ENCODE data around the gene SDK2.

SDK2 gene

GRCh38 chr17:73555199-73555960 lies 88.9 kb downstream of the SDK2 start:
- DNase-seq (ENCODE audit: low spot score), result no peak

- no peak for DNase-seq (ENCODE audit: low spot score)
Observed at GRCh38 chr17:73554498-73554897, 89.7 kb downstream of the SDK2 start.

DNA sequence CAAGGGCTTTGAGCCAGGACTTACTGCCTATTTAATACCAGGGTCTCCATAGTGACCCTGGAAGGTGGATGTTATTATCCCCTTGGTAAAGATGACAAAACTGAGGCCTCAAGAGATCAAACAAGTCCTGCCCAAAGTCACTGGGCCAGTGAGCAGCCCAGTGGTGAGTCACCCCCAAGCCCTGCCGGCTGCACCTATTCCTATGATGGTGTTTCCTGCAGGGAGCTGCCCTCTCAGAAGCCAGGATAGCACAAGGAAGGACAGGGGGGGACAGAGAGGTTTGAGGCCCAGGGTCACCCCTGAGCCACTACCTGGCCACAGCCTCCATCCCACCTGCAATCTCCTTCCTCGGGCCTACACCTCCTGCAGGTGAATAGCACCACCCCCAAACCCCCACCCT lies 90.9 kb downstream of the SDK2 start:
- DNase-seq (ENCODE audit: low spot score), result no peak

DNA sequence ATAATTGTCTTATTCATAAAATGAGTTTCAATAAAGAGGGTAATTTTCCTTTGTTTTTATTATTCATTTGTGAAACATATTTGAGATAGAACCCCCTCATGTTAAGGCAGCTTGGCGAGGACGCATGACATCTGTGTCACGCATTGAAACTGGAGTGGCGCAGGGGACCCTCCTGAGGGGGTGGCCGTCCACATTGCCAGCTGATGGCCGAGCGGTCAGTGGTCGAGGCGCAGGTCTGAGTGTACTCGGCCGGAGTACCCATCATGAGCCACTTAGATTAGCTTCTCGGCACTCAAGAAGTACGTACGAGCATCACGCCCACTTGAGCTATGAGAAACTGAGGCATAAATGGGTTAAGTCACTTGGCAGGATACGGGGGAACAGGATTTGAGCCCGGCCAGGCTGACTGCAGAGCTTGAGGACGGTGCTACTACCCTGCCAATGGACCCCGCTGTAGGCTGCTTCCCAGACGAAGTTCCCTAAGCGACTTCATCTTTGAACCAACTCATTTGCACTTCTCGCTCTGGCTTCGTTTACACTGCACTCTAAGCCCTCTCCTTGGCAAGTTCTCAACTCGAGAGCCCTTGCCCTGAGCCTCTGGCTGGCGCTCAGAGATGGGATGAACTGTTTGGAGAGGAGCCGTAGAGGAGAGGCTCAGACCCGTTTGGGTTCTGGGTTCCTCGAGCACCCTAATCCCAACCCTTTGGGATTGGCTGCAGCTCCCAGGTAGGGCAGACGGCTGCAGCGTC lies 91.8 kb downstream of the SDK2 start:
- no peak for DNase-seq (ENCODE audit: low spot score)

DNA sequence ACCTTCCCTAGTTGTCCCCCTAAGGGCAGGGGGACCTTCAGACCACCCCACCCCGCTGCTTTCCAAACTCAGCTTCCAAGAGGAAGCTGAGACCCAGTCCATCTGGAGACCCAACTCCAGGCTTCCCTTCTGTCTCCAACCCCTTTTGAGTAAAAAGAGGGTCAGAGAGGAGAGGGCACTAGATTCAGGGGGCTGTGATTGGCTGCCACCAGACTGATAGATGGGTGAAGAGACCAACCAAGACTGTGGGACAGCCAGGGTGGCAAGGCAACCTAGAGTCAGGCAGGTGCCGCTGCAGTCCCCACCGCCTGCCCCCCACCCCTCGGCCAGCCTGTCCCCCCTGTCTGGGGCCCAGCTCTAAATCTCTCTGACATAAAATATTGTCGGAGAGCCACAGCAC lies 92.5 kb downstream of the SDK2 start:
- peak; percentile 38 for DNase-seq (ENCODE audit: low spot score)

DNA sequence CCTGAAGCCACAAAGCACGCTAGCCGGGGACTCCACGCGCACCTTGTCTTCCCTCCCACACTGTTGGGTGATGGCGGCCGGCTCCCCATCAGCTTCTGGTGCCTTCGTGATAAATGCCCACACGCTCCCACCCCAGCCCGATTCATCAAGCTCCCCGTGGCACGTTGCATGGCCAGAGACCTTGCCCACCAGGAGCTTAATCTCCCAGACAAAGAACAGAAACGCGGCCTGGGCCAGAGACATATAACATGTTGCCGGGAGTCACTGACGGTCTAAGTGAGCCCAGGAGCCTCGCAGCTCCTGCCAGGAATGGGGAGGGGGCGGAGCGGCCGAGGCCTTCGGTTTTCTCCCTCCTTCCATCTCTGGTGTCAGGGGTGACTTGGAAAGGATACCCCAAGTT lies 93.1 kb downstream of the SDK2 start:
- no peak for DNase-seq (ENCODE audit: low spot score)

DNA sequence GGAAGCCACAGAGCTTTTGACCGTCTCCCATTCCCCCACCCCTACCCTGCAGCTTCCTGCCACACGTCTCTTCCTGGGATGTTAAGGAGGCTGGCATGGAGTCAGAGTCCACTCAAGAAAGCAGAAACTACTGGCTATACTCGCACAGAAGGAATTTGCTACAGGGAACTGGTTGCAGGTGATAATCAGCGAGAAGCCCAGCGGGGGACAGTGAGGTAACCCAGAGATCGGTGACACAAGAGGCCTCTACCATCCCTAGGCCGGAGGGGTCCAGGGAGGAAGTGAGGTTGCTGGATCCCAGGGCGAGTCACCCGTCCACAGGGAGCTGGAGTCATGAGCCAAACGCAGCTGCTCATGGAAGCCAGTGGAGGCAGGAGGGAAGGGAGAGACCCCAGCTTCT lies 93.7 kb downstream of the SDK2 start:
- DNase-seq (ENCODE audit: low spot score), result no peak

GRCh38 chr17:73549841-73550430 lies 94.3 kb downstream of the SDK2 start:
- DNase-seq (ENCODE audit: low spot score), result no peak

DNA sequence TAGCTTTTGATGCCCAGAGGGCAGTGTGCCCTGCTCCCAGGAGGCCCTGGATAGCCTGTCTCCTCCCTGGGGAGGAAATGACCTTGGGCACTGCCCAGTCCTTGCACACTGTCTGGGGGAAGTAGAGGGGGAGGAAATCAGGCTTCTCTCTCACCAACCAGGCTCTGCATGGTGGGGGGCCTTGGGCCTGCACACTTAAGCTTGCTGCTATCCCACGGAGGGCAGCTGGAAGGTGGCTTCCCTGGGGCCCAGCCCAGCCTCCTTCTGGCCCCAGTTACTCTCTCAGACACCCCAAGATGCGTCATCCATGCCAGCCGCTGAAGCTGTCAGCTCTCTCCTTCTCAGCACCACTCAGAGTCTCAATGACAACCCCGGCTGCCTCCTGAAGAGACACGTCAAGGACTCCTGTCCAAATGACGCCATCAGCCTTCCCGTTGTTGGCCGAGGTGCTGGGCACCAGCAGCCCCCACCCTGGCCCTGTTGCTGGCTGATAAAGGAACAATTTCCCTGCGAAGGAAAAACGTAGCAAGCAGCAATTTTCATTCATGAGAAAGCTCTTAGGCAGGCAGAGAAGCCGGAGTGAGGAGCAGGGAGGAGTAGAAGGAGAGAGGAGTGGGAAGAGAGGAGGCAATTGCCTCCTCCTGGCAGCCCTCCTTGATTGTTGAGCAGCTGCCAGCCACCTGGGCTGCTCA lies 95.5 kb downstream of the SDK2 start:
- no peak for DNase-seq (ENCODE audit: low spot score)

- DNase-seq (ENCODE audit: low spot score), result no peak
Observed at GRCh38 chr17:73547790-73548189, 96.5 kb downstream of the SDK2 start.

GRCh38 chr17:73546770-73547536 lies 97.3 kb downstream of the SDK2 start:
- peak; percentile 81 for DNase-seq (ENCODE audit: low spot score)

- DNase-seq (ENCODE audit: low spot score), result no peak
Observed at GRCh38 chr17:73546114-73546513, 98.1 kb downstream of the SDK2 start.

DNA sequence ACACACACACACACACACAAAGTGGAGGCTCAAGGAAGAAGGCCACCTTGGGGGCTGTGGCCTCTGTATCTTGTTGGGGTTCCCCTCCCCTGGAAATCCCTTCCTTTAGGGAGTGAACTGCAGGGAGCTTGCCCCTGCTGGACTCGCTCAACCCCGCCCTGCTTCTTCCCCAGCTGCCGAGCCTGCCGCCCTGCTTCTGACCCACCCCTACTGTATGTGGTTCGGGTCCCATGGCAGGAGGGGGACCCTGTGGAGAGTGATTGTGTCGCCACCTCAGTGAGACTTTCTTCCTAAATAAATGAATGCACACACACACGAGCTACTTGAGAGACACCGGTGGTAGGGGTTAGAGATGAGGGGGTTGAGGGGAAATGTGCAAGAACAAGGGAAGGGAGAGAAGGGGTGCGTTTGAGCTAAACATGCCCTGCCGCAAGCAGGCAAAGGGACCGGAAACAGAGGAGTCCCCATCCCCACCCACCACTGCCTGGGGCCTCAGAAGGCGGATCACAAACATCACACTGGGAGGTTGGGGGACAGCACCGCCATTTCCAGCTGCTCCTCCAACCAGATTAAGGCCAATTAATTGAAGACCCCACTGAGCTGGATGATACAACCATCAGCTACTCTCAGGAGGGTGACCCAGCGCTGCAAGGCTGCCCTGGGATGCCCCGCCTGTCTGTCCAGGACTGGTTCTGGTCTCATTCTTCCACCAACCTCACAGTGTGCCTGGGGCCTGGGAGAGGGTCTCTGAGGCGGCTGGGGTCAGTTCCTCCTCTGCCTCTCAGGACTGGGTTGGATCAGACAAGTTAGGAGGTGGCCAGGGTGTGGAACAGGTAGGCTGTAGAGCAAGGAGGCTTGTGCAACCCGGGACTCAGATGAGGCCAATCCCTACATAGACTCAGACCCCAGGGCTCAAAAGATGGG lies 98.9 kb downstream of the SDK2 start:
- DNase-seq (ENCODE audit: low spot score), result no peak

DNA sequence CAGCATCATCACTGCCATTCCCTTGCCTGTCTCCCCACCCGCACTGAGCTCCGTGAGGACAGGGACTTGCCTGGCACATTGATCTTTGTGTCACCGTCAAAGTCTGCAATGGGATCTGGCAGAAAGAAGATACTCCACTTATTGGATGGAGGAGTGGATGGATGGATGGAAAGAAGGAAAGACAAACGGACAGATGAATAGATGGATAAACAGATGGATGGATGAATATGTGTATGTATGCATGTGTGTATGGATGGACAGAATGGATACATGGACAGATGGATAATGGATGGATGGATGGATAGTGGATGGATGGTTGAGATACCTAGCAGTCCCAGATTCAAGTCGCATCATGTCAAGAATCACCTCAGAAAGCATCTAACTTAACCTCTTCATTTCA lies 99.9 kb downstream of the SDK2 start:
- DNase-seq (ENCODE audit: low spot score), result no peak

- no peak for DNase-seq (ENCODE audit: low spot score)
Observed at GRCh38 chr17:73542323-73542722, 101.9 kb downstream of the SDK2 start.

DNA sequence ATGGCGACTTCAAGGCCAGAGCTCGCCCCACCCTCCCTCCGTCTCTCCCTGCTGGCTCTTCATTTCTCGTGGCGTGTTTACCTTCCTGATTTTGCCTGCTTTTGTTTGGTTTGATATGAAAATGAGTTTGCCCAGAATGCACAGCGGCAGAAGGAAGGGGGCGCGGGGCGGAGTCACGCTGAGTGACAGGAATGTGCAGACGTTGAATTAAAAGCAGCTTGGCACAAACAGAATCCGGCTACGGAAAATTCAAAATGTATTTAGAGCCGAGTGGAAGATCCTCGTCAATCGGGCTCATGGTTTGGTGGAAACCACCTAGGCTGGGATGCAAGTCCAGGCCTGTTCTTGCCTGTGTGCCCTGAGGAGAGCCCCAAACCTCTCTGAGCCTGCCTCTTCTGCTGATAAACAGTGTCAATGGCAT lies 102.7 kb downstream of the SDK2 start:
- DNase-seq (ENCODE audit: low spot score), result no peak

GRCh38 chr17:73541111-73541510 lies 103.1 kb downstream of the SDK2 start:
- DNase-seq (ENCODE audit: low spot score), result no peak

DNA sequence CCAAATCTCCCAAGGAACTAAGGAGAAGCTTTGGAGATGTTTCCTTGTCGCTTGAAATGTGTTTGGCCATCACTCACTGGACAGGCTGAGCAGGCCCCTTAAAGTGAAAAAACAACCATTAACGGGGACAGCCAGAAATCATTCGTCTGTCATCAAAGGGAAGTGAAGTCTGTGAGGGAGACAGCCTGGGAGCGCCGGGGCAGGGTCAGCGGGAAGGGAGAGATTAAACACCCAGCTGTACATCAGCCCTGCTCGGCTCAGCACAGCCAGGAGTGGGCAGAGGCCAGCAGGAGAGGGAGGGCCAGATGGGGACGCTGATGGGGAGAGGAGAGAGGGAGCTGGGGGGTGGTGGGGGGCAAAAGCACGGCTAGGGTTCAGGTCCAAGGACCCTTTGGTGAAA lies 105.1 kb downstream of the SDK2 start:
- no peak for DNase-seq (ENCODE audit: low spot score)

GRCh38 chr17:73538445-73538844 lies 105.8 kb downstream of the SDK2 start:
- no peak for DNase-seq (ENCODE audit: low spot score)

GRCh38 chr17:73536700-73537605 lies 107.3 kb downstream of the SDK2 start:
- no peak for DNase-seq (ENCODE audit: low spot score)

Measured in germinal center (tissue), 1 donor.